HG03342 (cell line): Measurements from ENCODE around the gene IPCEF1.
"Not testable (repeated sequence)": the region's sequence is repeated elsewhere in the genome, so short reads cannot be mapped to it uniquely, and the experiment has no call there.

Experiments
- ATAC-seq: cut with Tn5 transposase; IDR thresholded peaks from one replicate; pipeline ENCODE4 v1.9.1; 2021; ENCODE audit warnings: mild to moderate bottlenecking, moderate library complexity; ENCODE audit not compliant: unreplicated experiment

Gene IPCEF1

GRCh38 chr6:154228521-154228905, 128.1 kb downstream of the IPCEF1 start:
- ATAC-seq = no peak

- no peak for ATAC-seq
These were observed 128.6 kb downstream of the IPCEF1 start for GRCh38 chr6:154227862-154228520.

- no peak for ATAC-seq
These were observed 130.1 kb downstream of the IPCEF1 start for GRCh38 chr6:154226461-154226860.

GRCh38 chr6:154223296-154223695, 133.3 kb downstream of the IPCEF1 start:
- no peak for ATAC-seq

- no peak for ATAC-seq
These were observed 133.9 kb downstream of the IPCEF1 start for GRCh38 chr6:154222716-154223115.

- ATAC-seq = no peak
These were observed 137.4 kb downstream of the IPCEF1 start for GRCh38 chr6:154219250-154219649.

GRCh38 chr6:154218787-154219186, 137.8 kb downstream of the IPCEF1 start:
- no peak for ATAC-seq

- no peak for ATAC-seq
These were observed 138.3 kb downstream of the IPCEF1 start for GRCh38 chr6:154218301-154218700.

GRCh38 chr6:154213782-154214181, 142.8 kb downstream of the IPCEF1 start:
- ATAC-seq = no peak

GRCh38 chr6:154210678-154211077, 145.9 kb downstream of the IPCEF1 start:
- no peak for ATAC-seq

- no peak for ATAC-seq
These were observed 147.0 kb downstream of the IPCEF1 start for GRCh38 chr6:154209555-154209954.

- no peak for ATAC-seq
These were observed 149.6 kb downstream of the IPCEF1 start for GRCh38 chr6:154206996-154207395.

- ATAC-seq = no peak
These were observed 150.5 kb downstream of the IPCEF1 start for GRCh38 chr6:154206141-154206540.

- no peak for ATAC-seq
These were observed 153.6 kb downstream of the IPCEF1 start for GRCh38 chr6:154202958-154203357.

GRCh38 chr6:154202339-154202738, 154.3 kb downstream of the IPCEF1 start:
- no peak for ATAC-seq

GRCh38 chr6:154201688-154202087, 154.9 kb downstream of the IPCEF1 start:
- ATAC-seq = not testable (repeated sequence)

- ATAC-seq = no peak
These were observed 159.3 kb downstream of the IPCEF1 start for GRCh38 chr6:154197196-154197860.

GRCh38 chr6:154196333-154196885, 160.2 kb downstream of the IPCEF1 start:
- no peak for ATAC-seq

- ATAC-seq = no peak
These were observed 168.9 kb downstream of the IPCEF1 start for GRCh38 chr6:154187714-154188113.

- ATAC-seq = no peak
These were observed 169.4 kb downstream of the IPCEF1 start for GRCh38 chr6:154187203-154187602.

- ATAC-seq = no peak
These were observed 177.2 kb downstream of the IPCEF1 start for GRCh38 chr6:154179434-154179833.

GRCh38 chr6:154172393-154172792, 184.2 kb downstream of the IPCEF1 start:
- ATAC-seq = not testable (repeated sequence)
